VCaP (cell line): ENCODE measurements around the gene PRPSAP2.

Experiments
- H3K27ac ChIP-seq: fragments of 450-650 bp; 2 replicates; pipeline ENCODE4 v1.5.1; 2017
- TF ChIP-seq, protein P1 (sequence below): fragments of 450-650 bp; conservative IDR thresholded peaks from 2 replicates; pipeline ENCODE4 v1.5.1; 2017; ENCODE audit warnings: mild to moderate bottlenecking, moderate library complexity

Gene PRPSAP2

DNA sequence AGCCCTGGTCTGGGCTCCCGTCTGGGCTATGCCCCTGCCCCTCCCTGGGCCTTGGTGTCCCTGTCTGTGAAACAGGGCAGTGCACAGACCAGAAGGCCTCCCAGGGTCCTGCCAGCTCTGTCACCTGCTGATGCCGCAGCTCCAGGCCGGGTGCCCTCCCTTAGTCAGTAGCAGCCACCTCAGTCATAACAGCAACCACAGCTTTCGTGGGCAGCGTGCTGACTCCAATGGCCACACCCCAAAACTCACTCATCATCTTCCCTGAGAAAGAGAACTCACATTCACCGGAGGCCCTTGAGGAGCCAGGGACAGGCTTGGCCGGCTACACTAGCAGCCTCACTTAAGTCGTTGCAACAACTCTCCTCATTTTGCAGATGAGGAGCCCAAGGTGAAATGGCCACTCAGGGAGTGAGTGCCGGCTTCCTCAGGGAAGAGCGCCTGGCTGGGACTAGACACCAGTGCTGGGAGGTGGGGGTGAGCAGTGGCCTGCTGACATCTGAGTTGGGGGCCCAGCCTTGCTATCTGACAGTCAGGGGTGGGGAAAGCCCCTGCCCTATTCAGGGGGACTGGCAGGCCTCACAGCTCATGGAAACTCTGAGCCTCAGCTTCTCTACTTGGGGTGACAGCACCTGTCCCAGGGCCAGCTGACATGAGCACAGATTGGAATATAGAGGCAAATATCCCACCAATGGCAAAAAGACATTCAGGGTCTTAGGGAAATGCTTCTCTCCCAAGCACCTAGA lies 116.6 kb downstream of the PRPSAP2 start:
- no peak overlapping the region for H3K27ac ChIP-seq
- TF ChIP-seq, protein P1, sequence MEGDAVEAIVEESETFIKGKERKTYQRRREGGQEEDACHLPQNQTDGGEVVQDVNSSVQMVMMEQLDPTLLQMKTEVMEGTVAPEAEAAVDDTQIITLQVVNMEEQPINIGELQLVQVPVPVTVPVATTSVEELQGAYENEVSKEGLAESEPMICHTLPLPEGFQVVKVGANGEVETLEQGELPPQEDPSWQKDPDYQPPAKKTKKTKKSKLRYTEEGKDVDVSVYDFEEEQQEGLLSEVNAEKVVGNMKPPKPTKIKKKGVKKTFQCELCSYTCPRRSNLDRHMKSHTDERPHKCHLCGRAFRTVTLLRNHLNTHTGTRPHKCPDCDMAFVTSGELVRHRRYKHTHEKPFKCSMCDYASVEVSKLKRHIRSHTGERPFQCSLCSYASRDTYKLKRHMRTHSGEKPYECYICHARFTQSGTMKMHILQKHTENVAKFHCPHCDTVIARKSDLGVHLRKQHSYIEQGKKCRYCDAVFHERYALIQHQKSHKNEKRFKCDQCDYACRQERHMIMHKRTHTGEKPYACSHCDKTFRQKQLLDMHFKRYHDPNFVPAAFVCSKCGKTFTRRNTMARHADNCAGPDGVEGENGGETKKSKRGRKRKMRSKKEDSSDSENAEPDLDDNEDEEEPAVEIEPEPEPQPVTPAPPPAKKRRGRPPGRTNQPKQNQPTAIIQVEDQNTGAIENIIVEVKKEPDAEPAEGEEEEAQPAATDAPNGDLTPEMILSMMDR, result no peak

DNA sequence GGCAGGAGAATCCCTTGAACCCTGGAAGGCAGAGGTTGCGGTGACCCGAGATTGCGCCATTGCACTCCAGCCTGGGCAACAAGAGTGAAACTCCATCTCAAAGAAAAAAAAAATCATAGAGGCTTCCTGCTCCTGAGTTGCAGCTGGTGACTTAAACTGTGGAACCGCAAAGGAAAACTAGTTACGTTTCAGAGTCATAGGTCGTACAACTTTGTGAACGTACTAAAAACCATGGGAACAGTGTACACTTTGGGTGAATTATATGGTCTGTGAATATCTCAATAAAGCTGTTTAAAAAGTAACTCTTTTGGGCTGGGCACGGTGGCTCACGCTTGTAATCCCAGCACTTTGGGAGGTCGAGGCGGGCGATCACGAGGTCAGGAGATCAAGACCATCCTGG lies 117.7 kb downstream of the PRPSAP2 start:
- H3K27ac ChIP-seq, result no peak overlapping the region
- TF ChIP-seq, protein P1, result no peak

DNA sequence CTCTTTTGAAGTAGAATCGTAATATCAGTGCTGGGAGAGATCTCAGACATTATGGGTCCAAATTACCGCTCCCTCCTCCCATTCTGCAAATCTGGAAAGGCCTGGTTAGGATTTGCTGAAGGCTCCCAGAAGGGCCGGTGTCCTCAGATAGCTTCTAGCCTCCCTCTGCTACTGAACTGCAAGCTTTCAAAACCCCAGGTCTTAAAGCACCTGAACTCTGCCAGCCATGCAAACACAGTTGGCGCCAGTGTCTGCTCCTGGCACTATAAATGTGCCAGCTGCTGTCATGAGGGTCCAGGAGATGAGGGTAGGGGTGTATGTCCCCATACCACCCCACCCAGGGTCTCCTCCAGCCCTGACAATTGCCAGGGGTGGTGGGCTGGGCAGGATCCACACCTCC lies 118.3 kb downstream of the PRPSAP2 start:
- no peak overlapping the region for H3K27ac ChIP-seq
- TF ChIP-seq, protein P1, result no peak

DNA sequence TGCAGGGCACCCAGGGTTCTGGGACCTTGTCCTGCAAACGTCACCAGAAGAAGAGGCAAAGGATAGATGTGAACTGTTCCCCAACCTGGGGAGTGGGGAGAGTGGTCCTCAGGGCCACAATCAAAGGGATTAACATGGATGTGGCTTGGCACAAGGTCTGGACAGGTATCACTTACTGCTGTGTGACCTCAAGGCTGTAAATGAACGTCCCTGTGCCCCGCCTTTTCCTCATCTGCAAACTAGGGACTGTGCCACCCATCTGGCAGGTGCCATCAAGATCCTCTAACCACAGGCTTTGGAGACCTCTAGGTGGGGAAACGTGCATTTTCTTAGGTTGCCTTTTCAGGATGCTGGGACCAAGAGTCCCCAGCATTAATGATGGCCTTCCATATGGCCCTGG lies 119.1 kb downstream of the PRPSAP2 start:
- TF ChIP-seq, protein P1, result no peak
- H3K27ac ChIP-seq, result no peak overlapping the region

DNA sequence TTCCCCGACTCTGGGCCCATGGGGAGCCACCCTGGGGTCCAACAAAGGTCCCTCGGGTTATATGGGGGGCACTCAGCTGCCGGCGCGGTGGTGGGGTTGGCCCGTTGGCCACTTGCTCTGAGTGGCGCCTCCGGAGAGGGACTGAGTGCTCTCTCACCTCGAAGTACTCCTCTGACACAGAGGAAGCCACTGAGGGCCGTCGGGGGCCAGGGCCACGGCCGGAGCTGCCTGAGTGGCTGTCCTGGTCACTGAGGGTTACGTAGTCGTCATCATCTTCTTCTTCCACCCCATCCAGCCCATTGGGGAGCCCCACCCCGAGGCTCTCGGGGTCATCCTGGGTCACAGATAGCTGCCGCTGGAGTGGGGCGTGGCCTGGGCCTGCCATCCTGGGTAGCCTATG lies 119.7 kb downstream of the PRPSAP2 start:
- H3K27ac ChIP-seq, result no peak overlapping the region

DNA sequence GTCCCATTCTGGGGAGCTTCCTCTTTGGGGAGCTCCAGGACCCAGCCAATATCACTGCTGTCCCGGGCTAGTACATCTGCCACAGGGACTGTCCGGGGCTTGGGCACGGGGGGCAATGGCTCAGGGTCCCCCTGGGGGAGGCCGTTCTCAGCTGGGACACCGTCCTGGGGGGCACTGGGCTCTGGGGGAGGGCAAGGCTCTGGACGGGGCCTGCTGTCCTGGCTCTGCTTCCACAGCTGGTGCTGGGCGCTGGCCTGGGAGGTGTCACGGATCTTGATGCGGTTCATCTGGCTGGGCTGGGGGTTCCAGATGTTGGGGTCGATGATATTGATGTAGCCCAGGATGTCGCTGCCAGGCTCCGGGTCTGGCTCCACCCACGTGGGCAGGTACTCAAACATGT lies 120.1 kb downstream of the PRPSAP2 start:
- no peak overlapping the region for H3K27ac ChIP-seq
- TF ChIP-seq, protein P1, result no peak

More for the DNA sequence above, 119.7 kb downstream of the PRPSAP2 start:
- TF ChIP-seq, protein P1, result no peak

DNA sequence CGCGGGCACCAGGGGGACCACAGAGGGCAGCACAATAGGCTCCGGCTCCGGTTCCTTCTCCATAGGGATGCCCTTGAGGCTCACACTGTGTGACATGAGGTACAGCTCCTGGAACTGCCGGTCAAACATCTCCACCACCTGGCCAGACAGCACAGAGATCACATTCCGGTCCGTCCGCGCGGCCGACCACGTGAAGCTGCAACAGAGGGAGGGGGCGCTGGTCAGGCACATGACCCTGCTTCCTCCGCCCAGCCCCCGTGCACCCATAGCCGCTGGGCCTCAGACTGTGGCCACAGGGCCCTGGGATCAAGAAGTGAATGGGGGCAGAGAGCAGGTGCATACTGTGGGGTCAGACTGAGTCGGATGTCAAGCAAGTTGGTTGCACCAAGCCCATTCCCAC lies 120.7 kb downstream of the PRPSAP2 start:
- H3K27ac ChIP-seq, result no peak overlapping the region
- TF ChIP-seq, protein P1, result no peak
